GM21367 (cell line): ENCODE results near the gene CDH15.
A peak's percentile ranks its signal among the peaks of the same experiment; 100 is the strongest.
"Not testable (repeated sequence)": the region's sequence is repeated elsewhere in the genome, so short reads cannot be mapped to it uniquely, and the experiment has no call there.

Experiments
- ATAC-seq: cut with Tn5 transposase; IDR thresholded peaks from one replicate; pipeline ENCODE4 v1.9.1; 2021; ENCODE audit not compliant: unreplicated experiment

The CDH15 gene

DNA sequence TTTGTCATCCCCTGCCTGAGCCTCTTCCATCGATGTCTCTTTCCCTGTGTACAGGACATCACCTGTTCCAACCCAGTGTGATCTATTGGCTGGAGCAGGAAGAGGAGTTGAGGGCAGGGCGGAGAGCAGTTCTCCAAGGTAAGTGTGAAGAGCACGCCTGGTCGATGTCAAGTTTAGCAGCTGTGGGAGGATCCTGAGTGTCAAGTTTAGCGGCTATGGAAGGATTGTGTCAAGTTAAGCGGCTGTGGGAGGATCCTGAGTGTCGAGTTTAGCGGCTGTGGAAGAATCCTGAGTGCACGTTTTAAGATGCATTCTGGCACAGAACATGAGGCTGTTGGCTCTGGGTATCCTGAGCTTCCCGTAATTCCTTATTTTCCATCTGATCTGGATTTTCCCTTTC lies 53.1 kb downstream of the CDH15 start:
- ATAC-seq: no peak

DNA sequence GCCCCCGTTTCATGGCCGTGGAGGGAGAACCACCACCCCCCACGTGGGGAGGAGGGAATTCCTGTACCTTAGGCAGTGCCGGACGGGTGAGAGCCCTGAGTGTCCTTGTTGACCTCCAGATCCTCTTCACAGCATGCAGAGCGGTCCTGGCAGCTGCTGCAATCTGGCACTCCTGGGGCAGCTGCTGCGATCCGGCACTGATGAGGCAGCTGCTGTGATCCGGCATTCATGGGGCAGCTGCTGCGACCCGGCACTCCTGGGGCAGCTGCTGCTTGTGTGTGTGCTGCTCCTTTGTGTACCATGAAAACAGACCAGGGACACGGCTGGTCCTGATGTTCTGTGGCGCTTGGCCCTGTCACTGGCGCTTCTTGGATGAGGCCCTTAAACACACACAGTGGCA lies 58.7 kb downstream of the CDH15 start:
- ATAC-seq: no peak

DNA sequence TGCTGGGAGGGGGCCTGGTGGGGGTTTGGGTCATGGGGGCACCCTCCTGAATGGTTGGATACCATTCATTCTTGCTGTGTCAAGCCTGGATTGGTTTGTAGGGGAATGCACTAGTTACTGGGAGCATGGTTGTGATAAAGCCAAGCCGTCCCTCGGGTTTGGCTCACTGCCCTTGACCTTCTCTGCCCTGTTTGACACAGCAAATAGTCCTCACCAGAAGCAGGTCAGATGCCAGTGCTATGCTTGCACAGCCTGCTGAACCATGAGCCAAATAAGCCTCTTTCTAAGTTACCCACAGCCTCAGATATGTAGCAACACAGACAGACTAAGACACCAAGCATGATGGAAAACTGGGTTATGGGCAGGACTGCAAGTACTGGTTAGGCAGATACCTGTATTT lies 60.6 kb downstream of the CDH15 start:
- ATAC-seq: no peak

DNA sequence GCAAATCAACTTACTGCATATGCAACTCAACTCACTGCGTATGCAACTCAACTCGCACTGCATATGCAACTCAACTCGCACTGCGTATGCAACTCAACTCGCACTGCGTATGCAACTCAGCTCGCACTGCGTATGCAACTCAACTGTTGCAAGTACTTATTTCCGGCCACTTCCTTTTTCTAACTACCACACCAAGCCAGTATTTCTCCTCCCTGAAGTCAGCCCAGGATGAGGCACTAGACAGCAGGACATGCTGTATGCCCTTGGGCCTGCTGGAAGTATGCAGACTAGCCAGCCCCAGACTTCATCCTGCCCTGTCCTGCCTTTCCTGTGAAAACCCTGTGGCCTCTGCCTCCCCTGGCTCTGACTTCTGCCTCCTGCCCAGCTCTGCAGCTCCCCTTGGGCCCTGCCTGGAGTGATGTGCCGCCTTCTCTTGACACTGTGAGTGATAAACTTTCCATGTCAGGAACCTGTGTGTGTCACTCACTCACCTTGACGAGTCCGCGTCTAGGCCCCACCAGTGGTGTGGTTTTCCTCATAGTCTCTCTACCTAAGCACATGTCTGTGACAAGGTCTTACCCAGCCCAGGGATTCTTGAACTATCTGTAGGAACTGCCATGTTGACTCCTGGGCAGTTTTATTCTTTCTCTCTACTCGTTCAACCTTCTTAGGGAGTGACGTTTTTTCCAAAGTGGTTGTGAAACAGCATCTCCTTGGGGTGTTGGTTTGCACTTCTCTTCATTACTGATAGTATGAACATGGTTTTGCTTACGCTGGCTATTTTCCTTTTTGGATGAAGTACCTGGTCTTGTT lies 62.3 kb downstream of the CDH15 start:
- ATAC-seq: no peak

DNA sequence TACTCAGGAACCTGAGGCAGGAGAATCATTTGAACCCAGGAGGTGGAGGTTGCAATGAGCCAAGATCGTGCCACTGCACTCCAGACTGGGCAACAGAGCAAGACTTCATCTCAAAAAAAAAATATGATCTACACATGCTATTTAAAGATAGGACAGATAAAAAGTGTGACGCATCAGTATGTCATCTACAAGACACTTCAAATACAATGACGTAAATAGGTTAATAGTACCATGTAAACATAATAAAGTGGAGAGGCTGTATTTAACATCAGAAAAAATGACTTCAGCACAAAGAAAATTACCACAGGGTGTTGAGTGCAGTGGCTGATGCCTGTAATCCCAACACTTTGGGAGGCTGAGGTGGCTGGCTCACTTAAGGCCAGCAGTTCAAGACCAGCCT lies 66.2 kb downstream of the CDH15 start:
- ATAC-seq: no peak

- peak; percentile 49 for ATAC-seq
Observed at GRCh38 chr16:89241187-89242007, 69.8 kb downstream of the CDH15 start.

DNA sequence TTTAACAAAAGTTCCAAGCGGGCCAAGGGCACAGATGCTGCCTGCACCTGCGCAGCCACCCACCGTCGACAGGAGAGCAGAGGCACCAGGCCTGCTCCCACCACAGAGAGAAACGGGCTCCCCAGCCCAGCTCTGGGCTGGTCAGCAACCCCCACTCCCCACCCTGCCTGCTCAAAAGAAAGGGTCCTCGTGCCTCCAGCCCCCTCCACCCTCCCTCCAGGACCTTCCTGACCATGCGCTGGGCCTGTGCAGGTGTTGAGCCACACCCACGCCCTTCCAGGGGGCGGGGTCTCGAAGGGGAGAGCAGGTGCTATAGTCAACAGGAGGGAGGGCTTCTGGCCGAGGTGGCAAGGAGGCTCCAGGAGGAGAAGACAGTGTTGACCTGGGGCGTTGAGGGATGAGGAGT lies 71.2 kb downstream of the CDH15 start:
- ATAC-seq: no peak

DNA sequence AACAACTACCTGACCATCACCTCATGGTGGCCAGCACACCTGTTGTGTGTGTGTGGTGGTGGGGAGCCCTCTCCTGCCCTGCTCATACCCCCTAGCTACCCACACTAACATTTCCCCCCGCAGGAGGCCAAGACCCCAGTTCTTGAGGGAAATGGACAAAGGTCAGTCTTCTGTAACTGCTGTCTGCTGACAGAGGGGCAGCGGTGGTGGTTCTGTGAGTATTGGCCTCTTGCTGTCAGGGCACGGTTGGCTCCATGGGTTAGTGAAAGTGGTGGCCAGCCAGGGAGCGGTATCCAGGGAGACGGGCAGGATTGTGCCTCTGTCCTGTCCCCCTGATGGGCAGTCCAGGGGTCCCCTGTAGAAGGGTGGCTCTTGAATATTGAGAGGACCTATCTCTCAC lies 72.1 kb downstream of the CDH15 start:
- no peak for ATAC-seq

DNA sequence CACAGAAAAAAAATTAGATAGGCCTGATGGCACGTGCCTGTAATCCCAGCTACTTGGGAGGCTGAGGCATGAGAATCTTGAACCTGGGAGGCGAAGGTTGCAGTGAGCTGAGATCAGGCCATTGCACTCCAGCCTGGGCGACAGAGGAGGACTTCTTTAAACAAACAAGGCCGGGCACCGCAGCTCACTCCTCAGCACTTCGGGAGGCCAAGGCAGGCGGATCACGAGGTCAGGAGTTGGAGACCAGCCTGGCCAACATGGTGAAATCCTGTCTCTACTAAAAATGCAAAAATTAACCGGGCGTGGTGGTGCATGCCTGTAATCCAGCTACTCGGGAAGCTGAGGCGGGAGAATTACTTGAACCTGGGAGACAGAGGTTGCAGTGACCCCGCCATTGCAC lies 72.7 kb downstream of the CDH15 start:
- ATAC-seq: not testable (repeated sequence)

DNA sequence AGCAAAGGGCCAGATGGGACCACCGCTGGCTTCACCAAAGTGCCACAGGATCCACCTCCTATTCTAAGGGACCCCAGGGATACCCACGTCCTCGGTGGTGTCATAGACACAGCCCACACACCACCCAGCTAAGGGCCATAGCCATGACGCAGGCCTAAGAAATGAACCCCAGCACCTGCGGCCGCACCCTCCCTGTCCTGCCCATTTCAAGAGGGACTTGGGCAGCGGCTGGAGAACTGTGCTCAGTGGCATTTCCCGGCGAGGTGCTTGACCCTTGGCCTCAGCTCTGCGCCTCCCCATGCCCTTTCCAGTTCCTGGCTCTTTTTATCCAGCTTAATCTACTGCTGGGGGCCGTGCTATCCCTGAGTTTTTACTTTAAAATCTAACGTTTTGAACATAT lies 73.2 kb downstream of the CDH15 start:
- ATAC-seq: no peak
